RWPE2 (cell line): ENCODE data around the gene ZBTB1.

Experiments
- ATAC-seq: fragments of 200-7000 bp; cut with Tn5 transposase; 3 replicates; pipeline ENCODE4 v1.9.1; 2021; ENCODE audit warnings: low read depth
- DNase-seq: peaks from one replicate; pipeline ENCODE4 v3.0.0-alpha.2; 2020; ENCODE audit warnings: low spot score
- H3K27ac ChIP-seq: fragments of 450-650 bp; 2 replicates; pipeline ENCODE4 v1.5.1; 2017; ENCODE audit warnings: mild to moderate bottlenecking; ENCODE audit not compliant: poor library complexity, severe bottlenecking
- H3K27me3 ChIP-seq: fragments of 250-450 bp; sonication (Bioruptor Pico); 2 replicates; pipeline ENCODE4 v1.5.1; 2021; ENCODE audit warnings: mild to moderate bottlenecking, moderate library complexity; ENCODE audit not compliant: insufficient read depth, poor library complexity, severe bottlenecking
- H3K36me3 ChIP-seq: fragments of 250-450 bp; sonication (Bioruptor Pico); 2 replicates; pipeline ENCODE4 v1.5.1; 2020; ENCODE audit warnings: low read depth, mild to moderate bottlenecking, moderate library complexity
- H3K4me1 ChIP-seq: fragments of 250-450 bp; sonication (Bioruptor Pico); 2 replicates; pipeline ENCODE4 v1.5.1; 2021; ENCODE audit warnings: mild to moderate bottlenecking, moderate library complexity; ENCODE audit not compliant: insufficient read depth, poor library complexity, severe bottlenecking
- H3K4me3 ChIP-seq: fragments of 250-450 bp; sonication (Bioruptor Pico); 2 replicates; pipeline ENCODE4 v1.5.1; 2021; ENCODE audit warnings: mild to moderate bottlenecking, moderate library complexity; ENCODE audit not compliant: severe bottlenecking
- H3K9me3 ChIP-seq: fragments of 250-450 bp; sonication (Bioruptor Pico); 2 replicates; pipeline ENCODE4 v1.5.1; 2021; ENCODE audit warnings: mild to moderate bottlenecking, moderate library complexity; ENCODE audit not compliant: severe bottlenecking
- TF ChIP-seq, protein P1 (sequence below): fragments of 450-650 bp; IDR thresholded peaks from one replicate; pipeline ENCODE4 v1.5.1; 2017; ENCODE audit warnings: mild to moderate bottlenecking, moderate library complexity; ENCODE audit not compliant: poor library complexity, severe bottlenecking

The ZBTB1 gene

DNA sequence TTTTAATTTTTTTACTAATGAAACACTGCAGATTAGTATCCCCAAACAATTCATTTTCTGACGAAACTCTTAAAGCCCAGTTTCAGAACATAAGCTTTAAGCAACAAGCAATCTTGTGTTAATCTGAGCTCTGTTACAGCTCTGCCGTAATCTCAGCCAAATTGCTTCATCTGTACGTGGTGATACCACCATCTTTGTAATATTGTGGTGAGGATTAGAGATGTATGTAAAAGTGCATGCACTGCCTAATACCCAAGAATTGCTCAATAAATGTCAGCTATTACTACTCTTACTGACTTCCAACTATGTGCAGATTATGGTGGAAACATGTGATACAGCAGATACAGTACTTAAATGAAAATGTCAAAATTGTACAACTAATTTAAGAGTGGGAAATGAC, 37.5 kb upstream of the ZBTB1 start:
- no peak for ATAC-seq
- Histone ChIP-seq H3K27me3 (no peaks in the 10 kb centered on the region), H3K27ac (no peak overlapping the region), H3K4me3 (no peak overlapping the region), H3K4me1 (peaks cover 12% of the 10 kb centered on the region), H3K36me3 (no peaks in the 10 kb centered on the region), H3K9me3 (no peaks in the 10 kb centered on the region)
- TF ChIP-seq, protein P1, sequence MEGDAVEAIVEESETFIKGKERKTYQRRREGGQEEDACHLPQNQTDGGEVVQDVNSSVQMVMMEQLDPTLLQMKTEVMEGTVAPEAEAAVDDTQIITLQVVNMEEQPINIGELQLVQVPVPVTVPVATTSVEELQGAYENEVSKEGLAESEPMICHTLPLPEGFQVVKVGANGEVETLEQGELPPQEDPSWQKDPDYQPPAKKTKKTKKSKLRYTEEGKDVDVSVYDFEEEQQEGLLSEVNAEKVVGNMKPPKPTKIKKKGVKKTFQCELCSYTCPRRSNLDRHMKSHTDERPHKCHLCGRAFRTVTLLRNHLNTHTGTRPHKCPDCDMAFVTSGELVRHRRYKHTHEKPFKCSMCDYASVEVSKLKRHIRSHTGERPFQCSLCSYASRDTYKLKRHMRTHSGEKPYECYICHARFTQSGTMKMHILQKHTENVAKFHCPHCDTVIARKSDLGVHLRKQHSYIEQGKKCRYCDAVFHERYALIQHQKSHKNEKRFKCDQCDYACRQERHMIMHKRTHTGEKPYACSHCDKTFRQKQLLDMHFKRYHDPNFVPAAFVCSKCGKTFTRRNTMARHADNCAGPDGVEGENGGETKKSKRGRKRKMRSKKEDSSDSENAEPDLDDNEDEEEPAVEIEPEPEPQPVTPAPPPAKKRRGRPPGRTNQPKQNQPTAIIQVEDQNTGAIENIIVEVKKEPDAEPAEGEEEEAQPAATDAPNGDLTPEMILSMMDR = no peak
- no peak for DNase-seq

DNA sequence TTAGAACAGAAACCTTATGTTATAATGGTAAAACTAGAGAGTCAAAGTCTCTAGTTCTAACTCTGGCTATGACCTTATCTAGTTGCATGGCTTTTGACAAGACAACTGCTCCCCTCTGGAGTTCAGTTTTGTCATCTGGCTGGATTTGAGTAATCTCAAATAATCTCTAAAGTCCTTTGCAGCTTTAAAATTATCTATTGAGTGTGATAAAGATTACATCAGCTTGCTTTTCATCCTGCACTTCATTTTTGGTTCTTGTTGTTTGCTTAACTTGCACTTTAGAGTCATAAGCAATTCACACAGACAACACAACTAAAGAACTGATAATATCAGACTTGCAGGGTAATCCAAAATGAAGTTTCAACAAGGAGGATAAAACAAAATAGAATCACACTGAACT, 37.0 kb upstream of the ZBTB1 start:
- H3K27me3 ChIP-seq = no peaks in the 10 kb centered on the region
- no peak overlapping the region for H3K4me3 ChIP-seq
- no peak for DNase-seq
- peaks cover 12% of the 10 kb centered on the region for H3K4me1 ChIP-seq
- no peaks in the 10 kb centered on the region for H3K36me3 ChIP-seq
- no peaks in the 10 kb centered on the region for H3K9me3 ChIP-seq
- no peak for ATAC-seq
- H3K27ac ChIP-seq = no peak overlapping the region
- TF ChIP-seq, protein P1 = no peak

DNA sequence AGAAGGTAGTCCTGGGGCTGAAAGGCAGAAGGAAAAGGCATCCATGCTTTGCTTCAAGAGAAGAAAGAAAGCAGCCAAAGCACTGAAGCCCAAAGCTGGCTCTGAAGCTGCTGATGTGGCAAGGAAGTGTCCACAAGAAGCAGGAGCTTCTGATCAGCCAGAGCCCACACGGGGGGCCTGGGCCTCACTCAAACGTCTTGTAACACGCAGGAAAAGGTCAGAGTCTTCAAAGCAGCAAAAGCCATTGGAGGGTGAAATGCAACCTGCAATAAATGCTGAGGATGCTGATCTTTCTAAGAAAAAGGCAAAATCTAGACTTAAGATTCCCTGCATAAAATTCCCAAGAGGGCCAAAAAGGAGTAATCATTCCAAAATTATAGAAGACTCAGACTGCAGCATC, 36.1 kb upstream of the ZBTB1 start:
- no peaks in the 10 kb centered on the region for H3K9me3 ChIP-seq
- H3K27ac ChIP-seq = no peak overlapping the region
- no peak for ATAC-seq
- TF ChIP-seq, protein P1 = no peak
- H3K4me1 ChIP-seq = peaks cover 12% of the 10 kb centered on the region
- H3K4me3 ChIP-seq = no peak overlapping the region
- H3K27me3 ChIP-seq = no peaks in the 10 kb centered on the region
- no peaks in the 10 kb centered on the region for H3K36me3 ChIP-seq
- DNase-seq = no peak

DNA sequence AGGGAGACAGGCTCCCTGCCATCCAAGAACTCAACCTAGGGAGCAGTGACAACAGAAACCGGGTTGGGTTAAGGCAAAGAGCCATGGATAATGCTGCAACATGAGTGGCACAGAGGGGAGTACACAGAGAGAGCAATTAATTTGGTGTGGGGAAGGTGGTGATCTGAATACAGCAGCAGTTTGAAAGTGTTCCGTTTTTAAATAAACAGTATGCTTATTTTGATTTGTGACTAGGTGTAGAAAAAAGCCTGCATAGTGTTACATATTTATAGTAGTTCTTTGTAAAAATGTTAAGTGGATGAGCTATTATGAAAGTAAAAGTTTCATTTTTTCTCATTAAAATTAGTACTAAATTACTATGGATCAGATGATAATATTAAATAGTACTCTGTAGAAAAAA, 30.5 kb upstream of the ZBTB1 start:
- H3K9me3 ChIP-seq = no peaks in the 10 kb centered on the region
- H3K4me1 ChIP-seq = no peaks in the 10 kb centered on the region
- no peaks in the 10 kb centered on the region for H3K27me3 ChIP-seq
- no peak overlapping the region for H3K4me3 ChIP-seq
- H3K36me3 ChIP-seq = peaks cover 10% of the 10 kb centered on the region; the same call in 1 of the 2 replicates
- TF ChIP-seq, protein P1 = no peak
- ATAC-seq (no peak), DNase-seq (no peak)
- H3K27ac ChIP-seq = no peak overlapping the region

DNA sequence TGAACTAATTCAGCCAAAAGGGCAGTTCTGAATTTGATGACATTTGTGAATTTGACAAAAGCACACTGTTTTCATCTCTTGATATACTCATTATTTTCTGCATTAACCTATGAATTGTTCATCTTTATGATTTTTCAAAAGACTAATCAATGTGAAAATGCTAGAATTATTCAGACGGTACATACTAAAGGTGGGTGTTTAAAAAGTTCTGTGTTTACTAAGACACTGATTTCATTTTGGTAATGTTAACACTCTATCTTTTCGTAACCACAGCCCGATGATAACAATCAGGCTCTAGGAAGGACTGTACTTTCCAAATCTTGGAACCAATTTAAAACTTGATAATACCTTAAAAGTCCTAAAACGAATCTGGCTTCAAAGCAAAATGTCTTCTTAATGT, 29.9 kb upstream of the ZBTB1 start:
- no peak for DNase-seq
- ATAC-seq = no peak
- TF ChIP-seq, protein P1 = no peak

More for the DNA sequence above, 29.9 kb upstream of the ZBTB1 start:
- Histone ChIP-seq H3K4me1 (no peaks in the 10 kb centered on the region), H3K4me3 (no peak overlapping the region), H3K27me3 (no peaks in the 10 kb centered on the region), H3K27ac (no peak overlapping the region), H3K36me3 (peaks cover 10% of the 10 kb centered on the region; the same call in 1 of the 2 replicates), H3K9me3 (no peaks in the 10 kb centered on the region)
